Activated gamma-delta T cell treated with Interleukin-2 at 50 U/mL for 16 hours (primary cell): ENCODE results near the gene ZSCAN30.
A peak's percentile ranks its signal among the peaks of the same experiment; 100 is the strongest.

Experiments
- DNase-seq: peaks from one replicate; pipeline ENCODE4 v3.0.0-alpha.2; 2020

The ZSCAN30 gene

DNA sequence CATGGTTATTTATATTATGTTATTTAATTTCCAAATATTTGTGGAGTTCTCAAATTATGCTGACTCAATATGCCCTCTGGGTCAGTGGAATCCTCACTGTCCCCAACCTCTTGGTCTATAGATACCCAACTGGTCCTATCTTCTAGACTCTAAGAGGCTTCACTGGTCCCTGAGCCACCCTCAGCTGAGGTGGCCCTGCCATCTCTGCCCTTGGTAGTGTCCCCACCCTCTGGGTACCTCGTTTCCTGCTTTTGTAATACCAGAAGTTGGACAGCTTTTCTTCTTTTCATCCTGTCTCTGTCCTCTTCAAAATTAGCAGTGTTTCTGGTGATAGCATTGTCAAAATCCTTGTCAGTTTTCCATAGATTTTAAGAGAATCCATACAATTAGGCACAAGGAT, 11.9 kb downstream of the ZSCAN30 start:
- no peak for DNase-seq

DNA sequence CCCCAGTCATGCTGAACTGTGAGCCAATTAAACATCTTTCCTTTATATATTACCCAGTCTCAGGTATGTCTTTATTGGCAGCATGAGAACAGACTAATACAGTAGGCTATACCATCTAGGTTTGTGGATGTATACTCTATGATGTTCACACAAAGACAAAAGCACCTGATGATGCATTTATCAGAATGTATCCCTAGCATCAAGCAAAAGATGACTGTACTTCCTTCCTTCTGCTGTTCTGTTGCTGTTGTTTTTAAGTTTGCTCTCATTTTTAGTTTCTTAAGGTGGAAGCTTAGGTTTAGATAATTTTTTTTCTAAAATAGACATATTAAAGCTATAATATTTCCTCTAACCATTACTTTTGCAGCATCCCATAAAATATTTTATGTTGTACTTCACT, 12.4 kb downstream of the ZSCAN30 start:
- no peak for DNase-seq

DNA sequence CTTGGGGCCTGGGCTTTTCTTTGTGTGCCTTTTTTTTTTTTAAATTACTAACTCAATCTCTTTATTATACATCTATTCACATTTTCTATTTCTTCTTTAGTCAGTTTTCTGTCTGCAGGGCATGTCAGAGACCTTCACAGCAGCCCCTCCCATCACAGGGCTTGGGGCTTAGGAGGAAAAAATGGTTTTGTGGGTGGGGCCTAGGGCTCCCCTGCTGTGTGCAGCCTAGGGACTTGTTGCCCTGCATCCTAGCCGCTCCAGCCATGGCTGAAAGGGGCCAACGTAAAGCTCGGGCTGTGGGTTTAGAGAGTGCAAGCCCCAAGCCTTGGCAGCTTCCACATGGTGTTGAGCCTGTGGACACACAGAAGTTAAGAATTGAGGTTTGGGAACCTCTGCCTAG, 13.8 kb downstream of the ZSCAN30 start:
- no peak for DNase-seq

DNA sequence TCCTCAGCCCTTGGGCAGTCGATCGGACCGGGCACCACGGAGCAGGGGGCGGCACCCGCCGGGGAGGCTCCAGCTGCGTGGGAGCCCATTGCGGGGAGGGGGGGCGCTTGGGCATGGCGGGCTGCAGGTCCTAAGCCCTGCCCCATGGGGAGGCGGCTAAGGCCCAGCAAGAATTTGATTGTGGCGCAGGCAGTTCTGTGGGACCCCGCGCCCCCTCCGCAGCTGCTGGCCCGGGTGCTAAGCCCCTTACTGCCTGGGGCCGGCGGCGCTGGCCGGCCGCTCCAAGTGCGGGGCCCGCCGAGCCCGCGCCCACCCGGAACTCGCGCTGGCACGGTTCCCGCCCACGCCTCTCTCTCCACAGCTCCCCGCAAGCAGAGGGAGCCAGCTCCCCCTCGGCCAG, 18.4 kb downstream of the ZSCAN30 start:
- no peak for DNase-seq

DNA sequence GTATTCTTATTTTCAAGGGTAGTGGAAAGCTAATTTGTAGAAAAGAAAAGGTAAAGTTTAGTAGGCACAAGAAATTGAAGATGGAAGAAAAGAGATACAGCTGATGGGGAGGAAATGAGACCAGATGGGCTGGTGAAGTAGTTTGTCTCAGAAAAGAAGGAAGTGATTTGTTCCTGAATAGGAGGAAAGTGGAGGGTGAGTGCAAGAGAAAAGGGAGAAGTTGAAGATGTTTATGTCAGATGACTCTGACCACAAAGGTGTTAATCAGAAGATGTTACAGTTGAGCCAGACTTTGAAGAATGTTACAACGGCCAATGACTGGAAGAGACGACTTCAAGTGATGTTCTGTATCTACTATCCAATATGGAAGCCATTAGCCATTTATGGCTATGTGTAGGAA, 21.2 kb downstream of the ZSCAN30 start:
- no peak for DNase-seq

DNA sequence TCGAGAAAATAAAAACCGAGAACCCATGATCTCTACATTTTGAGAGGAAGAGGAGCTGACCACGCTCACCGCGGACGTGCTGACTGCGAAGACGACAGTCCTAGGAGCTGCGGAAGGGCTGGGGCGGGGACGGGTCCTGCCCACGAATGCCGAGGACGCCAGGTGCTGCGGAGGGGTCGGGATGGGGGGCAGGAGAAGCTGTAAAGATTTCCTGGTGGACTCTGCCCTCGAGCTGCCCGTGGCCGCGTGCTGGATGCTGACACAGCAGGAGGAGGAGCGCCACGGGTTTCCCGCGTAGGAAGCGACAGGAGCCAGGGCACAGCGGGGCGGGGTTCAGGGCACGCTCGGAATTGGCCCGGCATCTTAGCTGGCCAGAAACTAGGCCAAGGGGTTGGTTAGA, 22.2 kb downstream of the ZSCAN30 start:
- no peak for DNase-seq

DNA sequence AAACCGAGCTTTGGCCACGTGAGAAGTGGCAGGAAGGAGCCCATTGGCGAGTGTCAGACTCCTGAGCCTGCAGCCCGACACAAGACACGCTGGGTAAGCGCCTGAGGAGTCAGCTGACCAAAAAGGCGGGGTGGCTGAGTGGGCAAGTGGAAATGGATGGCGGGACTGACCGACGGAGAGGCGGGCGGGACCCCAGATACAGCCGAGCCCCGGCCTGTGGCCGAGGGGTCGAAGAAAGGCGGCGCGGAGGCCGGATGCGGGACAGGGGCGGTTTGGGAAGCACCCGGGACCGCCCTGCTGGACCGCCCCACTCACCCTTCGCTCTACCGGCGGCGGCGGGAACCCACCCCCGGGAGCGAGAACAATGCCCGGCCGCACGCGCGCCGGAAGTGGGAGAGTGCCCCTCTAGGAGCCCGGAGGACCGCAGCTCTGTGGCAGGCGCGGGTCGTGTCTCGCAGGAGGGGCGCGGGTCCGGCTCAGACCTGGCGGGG, 22.8 kb downstream of the ZSCAN30 start:
- peak; percentile 72 for DNase-seq

DNA sequence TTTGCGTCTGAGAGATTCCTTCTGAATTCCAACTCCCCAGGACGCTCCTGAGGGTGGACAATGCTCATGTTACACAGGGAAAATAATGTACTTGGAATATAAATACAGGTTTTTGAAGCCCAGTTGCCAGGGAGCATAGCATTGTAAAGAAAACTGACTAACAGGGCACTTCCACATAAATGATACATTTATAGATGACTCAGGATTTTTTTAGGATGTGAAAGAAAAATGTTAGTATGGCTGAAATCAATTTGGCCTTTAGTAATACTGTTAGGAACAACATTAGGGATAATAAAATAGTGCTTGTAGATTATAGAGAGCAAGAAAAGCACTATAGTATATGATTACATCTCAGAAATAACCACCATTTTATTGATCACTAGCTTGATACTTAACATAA, 25.6 kb downstream of the ZSCAN30 start:
- DNase-seq = no peak

DNA sequence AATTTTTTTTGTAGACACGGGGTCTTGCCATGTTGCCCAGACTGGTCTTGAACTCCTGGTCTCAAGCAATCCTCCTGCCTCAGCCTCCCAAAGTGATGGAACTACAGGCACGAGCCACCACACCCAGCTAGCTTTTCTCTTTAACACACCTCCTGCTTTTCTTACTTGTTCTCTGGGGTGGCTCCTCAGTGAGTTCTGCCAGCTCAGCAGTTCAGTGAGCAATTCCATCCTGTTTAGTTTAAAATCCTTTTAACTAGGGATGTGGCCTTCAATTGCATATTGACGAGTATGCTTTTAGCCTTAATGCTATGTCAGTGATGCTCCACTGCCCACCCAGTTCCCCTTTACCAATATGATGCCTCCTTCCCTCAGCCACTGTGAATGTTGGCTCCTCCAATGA, 33.1 kb downstream of the ZSCAN30 start:
- no peak for DNase-seq

DNA sequence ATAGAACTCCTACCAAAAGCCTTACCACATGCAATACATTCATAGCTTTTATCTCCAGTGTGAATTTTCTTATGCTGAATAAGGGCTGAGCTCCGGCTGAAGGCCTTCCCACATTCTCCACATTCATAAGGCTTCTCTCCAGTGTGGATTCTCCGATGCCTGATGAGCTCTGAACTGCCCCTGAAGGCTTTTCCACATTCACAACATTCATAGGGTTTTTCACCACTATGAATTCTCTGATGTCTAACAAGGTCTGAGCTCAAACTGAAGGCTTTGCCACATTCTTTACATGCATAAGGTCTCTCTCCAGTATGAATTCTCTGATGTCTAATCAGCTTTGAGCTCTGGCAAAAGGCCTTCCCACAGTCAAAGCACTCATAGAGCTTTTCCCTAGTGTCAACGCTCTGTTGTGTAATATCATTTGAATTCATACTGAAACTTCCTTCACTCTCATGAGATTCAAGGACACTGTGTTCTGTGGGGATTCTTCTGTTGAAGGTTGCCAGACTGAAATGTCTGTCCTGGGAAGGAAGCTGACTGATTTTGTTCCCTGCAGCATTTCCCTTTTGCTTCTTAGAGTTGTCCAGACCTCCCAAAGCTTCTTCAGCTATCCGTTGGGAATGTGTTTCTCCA, 36.3 kb downstream of the ZSCAN30 start:
- no peak for DNase-seq

DNA sequence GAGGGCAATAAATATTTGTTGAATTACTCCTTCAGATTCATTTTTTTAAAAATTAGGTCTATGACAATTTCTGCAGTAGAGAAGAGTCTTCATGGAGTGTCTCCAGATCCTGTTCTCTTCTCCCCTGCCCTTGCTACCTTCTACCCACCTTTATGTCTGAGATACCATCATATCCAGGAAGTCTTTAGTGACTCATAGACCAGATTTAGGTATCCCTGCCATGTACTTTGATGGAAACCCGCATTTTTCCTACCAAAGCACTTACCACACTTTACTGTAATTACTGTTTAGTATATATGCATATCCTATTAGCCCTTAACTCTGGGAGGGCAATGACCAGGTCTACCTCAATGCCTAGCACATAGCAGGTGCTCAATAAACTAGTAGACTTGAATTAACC, 37.6 kb downstream of the ZSCAN30 start:
- DNase-seq = no peak

DNA sequence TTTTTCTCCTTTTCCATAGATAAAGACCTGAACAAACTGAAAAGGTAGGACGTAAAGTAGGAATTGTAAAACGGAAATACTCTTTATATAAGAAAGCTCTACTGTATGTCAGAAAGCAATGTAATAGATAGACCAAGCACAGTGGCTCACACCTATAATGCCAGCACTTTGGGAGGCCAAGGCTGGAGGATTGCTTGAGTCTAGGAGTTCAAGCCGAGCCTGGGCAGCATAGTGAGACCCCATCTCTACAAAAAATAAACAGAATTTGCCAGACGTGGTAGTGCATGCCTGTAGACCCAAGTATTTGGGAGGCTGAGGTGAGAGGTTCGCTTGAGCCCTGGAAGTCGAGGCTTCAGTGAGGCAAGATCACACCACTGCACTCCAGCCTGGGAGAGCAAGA, 41.6 kb downstream of the ZSCAN30 start:
- no peak for DNase-seq

DNA sequence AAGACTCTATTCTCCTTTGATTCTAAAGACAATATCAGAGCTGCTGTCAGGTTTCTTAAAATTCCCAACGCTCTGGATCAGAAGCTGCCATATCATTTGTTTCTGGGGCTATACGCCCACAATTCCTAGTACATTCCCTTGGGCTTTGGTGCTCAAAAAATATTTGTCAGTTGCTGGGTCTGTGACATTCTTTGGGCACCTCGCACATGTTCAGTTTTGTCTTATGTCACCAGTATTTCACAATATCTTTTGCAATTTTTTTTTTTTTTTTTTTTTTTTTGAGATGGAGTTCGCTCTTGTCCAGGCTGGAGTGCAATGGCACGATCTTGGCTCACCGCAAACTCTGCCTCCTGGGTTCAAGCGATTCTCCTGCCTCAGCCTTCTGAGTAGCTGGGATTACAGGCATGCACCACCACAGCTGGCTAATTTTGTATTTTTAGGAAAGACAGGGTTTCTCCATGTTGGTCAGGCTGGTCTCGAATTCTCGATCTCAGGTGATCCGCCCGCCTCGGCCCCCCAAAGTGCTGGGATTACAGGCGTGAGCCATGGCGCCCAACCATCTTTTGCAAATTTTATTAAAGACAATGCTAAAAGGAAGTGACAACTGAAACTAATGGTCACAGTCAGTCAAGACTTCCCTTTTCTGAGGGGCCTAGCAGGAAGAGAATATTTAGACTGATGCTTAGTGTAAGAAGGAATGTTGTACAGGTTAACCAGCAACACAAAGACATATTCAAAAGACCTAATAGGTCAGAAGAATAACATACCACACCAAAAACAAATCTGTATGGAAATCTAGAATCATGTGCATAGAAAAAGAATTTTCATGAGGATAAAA, 42.4 kb downstream of the ZSCAN30 start:
- no peak for DNase-seq

DNA sequence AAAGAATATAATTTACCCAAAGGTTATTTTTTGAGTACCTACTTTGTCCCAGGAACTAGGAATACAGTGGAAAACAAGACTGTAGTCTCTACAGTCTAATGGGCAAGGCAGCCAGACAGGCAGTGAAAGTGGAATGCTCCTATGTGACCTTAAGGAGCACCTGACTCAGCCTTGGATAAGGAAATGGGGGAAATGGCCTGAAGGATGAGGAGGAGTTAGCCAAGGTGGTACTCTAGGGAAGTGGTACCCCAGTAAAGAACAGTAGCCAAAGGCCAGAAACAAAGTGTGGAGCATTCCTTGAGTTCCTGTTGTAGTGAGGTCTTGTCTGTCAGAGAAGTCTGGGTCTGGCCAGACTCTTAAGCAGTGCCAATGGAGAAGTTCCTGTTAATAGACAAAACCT, 43.2 kb downstream of the ZSCAN30 start:
- no peak for DNase-seq

DNA sequence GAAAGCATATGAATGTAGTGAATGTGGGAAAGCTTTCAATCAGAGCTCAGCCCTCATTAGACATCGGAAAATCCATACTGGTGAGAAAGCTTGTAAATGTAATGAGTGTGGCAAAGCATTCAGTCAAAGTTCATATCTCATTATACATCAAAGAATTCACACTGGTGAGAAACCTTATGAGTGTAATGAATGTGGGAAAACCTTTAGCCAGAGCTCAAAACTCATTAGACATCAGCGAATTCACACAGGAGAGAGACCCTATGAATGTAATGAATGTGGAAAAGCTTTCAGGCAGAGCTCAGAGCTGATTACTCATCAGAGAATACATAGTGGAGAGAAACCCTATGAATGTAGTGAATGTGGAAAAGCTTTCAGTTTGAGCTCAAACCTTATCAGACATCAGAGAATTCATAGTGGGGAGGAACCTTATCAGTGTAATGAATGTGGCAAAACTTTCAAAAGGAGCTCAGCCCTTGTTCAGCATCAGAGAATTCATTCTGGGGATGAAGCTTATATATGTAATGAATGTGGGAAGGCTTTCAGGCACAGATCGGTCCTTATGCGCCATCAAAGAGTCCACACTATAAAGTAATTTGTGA, 44.2 kb downstream of the ZSCAN30 start:
- DNase-seq = no peak

DNA sequence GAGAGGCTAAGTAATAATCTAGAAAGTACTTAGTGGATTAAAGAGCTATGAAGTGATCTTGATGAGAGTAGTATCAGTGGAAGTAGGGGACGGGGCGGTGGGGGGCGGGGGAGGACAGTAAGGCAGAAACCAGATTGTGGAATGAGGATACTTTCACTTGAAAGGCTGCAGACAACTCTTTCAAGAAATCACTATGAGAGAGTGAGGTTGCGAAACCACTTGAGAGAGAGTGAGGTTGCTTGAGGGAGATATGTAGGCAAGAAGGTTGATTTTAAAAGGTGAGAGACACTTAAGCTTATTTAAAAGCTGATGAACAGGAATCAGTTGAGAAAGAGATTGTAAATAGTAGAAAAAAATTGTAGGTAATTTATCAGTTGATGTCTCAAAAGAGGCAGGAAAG, 45.4 kb downstream of the ZSCAN30 start:
- no peak for DNase-seq

DNA sequence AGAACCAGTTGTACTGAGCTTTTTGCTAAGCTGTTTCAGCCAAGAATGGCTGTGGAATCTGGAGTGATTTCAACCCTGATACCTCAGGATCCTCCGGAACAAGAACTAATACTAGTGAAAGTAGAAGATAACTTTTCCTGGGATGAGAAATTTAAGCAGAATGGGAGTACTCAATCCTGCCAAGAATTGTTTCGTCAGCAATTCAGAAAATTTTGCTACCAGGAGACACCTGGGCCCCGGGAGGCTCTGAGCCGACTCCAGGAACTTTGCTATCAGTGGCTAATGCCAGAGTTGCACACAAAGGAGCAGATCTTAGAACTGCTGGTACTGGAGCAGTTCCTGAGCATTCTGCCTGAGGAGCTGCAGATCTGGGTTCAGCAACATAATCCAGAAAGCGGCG, 47.6 kb downstream of the ZSCAN30 start:
- DNase-seq = no peak

DNA sequence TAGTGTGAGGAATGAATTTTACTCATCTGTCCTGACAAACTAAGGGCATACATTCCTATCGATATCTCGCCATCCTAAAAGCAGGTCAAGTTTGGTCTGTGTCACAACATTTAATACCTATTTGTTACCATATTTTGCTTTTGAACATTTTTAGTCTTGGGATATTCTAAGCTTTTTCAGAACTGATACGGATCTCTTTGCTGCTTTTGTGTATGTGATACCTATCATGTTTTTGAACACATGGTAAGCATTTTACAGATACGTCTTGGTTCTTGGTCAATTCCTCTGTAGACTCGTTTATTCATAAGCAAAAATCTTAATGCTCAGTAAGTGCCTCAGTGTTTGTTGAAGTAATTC, 48.6 kb downstream of the ZSCAN30 start:
- DNase-seq = no peak

DNA sequence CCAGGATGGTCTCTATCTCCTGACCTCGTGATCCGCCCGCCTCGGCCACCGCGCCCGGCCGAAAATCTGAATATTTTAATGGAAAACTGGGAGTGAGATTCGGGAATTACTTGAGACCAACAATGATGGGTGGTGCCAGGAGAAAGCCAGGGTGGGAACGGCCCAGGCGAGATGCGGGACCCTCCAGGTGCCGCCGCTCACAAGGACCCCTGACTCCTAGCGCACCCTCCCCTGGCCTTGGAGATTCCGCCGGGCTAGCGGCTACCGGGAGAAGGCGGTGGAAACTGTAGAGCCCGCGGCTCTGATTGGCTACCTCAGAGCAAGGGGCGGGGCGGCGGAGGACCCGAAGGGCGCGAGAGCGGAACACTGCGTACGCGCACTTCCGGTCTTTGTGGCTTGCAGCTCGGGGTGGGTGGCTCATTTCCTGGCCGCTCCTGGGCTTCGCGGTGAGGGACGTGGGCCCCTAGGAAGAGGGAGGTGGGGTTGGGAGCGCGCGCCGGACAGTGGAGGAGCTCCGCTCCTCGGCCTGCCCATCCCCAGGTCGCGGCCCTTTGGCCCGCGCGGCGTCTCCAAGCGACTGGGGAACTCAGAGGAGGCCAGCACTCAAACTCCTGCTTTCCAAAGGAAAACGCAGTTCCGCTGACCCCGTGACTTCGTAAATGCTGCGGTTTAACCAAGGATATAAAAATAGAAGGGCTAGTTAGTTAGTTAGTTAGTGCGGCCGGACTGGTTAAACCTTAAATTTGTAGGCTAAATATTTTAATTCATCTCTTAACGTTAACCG, 49.2 kb downstream of the ZSCAN30 start, which contains the start of gene ZNF397:
ZNF397 (plus strand) TSS at position 371 of the 784 bp plus-strand sequence. CDS start 1,437 bp downstream, outside the sequence.
- peak; percentile 95 for DNase-seq

DNA sequence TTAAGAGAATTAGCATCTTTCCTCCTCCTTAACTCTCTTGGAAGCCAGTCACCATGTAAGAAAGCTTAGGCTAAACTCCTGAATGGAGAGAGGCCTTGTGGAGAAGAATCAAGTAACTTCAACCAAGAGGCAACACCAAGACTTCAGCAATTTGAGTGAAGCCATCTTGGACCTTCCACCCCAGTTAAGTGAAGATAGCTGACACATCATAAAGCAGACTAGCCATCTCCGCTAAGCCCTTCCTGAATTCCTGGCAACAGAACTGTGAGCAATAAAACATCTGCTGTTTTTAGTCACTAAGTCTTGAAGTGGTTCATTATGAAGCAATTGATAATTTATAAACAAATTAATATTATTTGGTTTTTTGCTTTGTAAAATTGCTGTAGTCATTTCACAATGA, 50.7 kb downstream of the ZSCAN30 start:
- no peak for DNase-seq

DNA sequence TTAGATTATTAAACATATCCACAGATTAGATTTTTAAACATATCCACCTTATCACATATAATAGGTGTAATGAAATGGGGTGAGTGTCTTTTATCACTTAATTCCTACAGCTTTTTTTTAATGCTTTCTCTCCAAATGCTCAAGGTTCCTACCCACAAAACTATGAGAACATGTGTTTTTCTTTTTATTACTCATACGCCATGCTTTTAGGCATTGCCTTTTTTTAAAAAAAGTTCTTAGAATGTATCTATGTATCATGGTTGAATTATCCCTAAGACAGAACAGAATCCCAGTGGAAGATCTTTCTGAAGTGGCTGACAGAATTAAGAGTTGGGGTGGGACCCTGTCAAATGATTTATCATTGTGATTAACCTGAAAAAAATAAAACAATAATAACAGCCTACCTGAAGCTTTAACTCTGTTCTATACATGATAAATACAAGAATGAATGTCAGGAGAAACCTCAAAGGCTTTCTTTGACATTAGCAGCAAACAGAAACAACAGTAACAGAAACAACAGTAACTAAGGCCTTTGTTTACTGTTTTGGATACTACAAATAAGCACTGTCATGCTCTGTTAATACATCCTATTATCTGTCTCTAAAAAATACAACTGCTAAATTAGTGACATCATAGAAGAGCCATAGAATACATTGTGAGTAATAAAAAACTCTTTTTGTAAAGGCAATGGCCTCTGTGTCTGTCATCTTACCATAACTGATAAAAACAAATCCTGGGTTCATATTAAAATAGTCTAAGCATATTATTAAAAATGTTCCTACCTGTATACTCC, 53.3 kb downstream of the ZSCAN30 start:
- no peak for DNase-seq

DNA sequence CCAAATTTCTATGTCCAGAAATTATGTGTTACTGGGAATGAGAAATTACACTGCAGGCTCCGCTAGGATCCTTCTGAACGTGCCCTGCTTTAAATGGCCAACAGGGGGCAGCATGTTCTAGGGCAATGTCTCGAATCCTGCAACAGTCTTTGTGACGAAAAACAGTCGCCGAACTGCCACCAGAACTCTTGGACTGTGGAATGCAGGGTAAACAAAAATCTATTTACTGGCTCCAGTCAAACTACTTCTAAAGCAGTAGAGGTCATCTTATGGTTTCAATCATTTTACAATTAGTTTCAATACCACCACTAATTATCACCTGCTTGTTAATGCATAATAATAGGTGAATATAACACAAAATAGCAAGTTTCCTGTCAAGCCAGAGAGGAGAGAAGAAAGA, 59.0 kb downstream of the ZSCAN30 start:
- DNase-seq = peak; percentile 81
